Mucosa of descending colon (tissue), 3 donors: ENCODE data around the gene MAP7. TPM values are rescaled to one million over a fixed set of nuclear protein-coding genes. Genes with fewer than 3 reads are reported as not detected.
"Not testable (repeated sequence)": the region's sequence is repeated elsewhere in the genome, so short reads cannot be mapped to it uniquely, and the experiment has no call there.

ENCODE experiments used
- ATAC-seq: fragments of 200-7000 bp; cut with Tn5 transposase; one replicate; pipeline ENCODE4 v1.9.1; 2020; ENCODE audit warnings: mild to moderate bottlenecking, moderate library complexity
- DNase-seq, 3 donors: peaks; one replicate each; pipeline ENCODE4 v3.0.0-alpha.2; 2020
- H3K36me3 ChIP-seq: fragments of 200-600 bp; one replicate; pipeline ENCODE4 v1.8.0; 2021; ENCODE audit warnings: low read depth, mild to moderate bottlenecking
- H3K4me1 ChIP-seq: fragments of 200-600 bp; one replicate; pipeline ENCODE4 v1.8.0; 2021; ENCODE audit warnings: low read depth, mild to moderate bottlenecking
- H3K4me3 ChIP-seq: fragments of 200-600 bp; one replicate; pipeline ENCODE4 v1.8.0; 2021; ENCODE audit warnings: mild to moderate bottlenecking
- H3K9me3 ChIP-seq: fragments of 200-600 bp; one replicate; pipeline ENCODE4 v1.8.0; 2021; ENCODE audit warnings: mild to moderate bottlenecking
- CTCF ChIP-seq: fragments of 200-600 bp; IDR thresholded peaks from one replicate; pipeline ENCODE4 v1.8.0; 2022; ENCODE audit warnings: antibody characterized with exemption, mild to moderate bottlenecking
- intact Hi-C, 2 donors: fragments of 100-400 bp; cut with DNase I in 1 of 2; cut with micrococcal nuclease in 1 of 2; formaldehyde crosslinking; loops; one replicate each; pipeline versions ENCODE4 v1.11.0 to v1.11.1; 2022; cut with DNase I, micrococcal nuclease
- total RNA-seq, 3 donors: library from RNA; stranded (reverse); fragmentation: NEBNext Ultra II Directional in 2 of 3; extraction: Animal tissue kit (Norgen Biotek cat#: 25700) in 2 of 3; gene quantifications; one replicate each; pipeline versions ENCODE4 v1.2.1 to v1.2.4, GENCODE V29; 2021 to 2023
- donor health status: DM: no; HTN: no; CAD: no; lungs with moderate emphysema.
- donor health status: DM: no; HTN: no; CAD: no.
- donor health status: DM: no; HTN: yes; CAD: no.

Gene MAP7
- total RNA-seq, 3 donors from 2014 or later: 28.4 to 80.5 (median 68.6) TPM

- no peak for ATAC-seq
- intact Hi-C loops: no loop called here
Measured at GRCh38 chr6:136491754-136492153, 58.5 kb downstream of the MAP7 start.

GRCh38 chr6:136491251-136491650, 59.0 kb downstream of the MAP7 start:
- Histone ChIP-seq H3K4me3 (no peak overlapping the region), H3K4me1 (no peaks in the 10 kb centered on the region), H3K36me3 (no peaks in the 10 kb centered on the region), H3K9me3 (no peaks in the 10 kb centered on the region)
- ATAC-seq (no peak), DNase-seq (no peak)
- no peak for TF ChIP-seq CTCF
- intact Hi-C loops: no loop called here

More at GRCh38 chr6:136491754-136492153, 58.5 kb downstream of the MAP7 start:
- no peak overlapping the region for H3K4me3 ChIP-seq
- DNase-seq: no peak
- H3K36me3 ChIP-seq: no peaks in the 10 kb centered on the region
- no peak for TF ChIP-seq CTCF
- no peaks in the 10 kb centered on the region for H3K4me1 ChIP-seq
- no peaks in the 10 kb centered on the region for H3K9me3 ChIP-seq

GRCh38 chr6:136489689-136490033, 60.6 kb downstream of the MAP7 start:
- ATAC-seq, DNase-seq, H3K36me3 ChIP-seq, intact Hi-C loops, H3K4me1 ChIP-seq, H3K9me3 ChIP-seq, H3K4me3 ChIP-seq: not testable (repeated sequence)

- intact Hi-C loops: no loop called here
- Histone ChIP-seq H3K36me3 (no peaks in the 10 kb centered on the region), H3K4me1 (no peaks in the 10 kb centered on the region), H3K9me3 (no peaks in the 10 kb centered on the region), H3K4me3 (no peak overlapping the region)
- ATAC-seq: no peak
- TF ChIP-seq CTCF: no peak
- no peak for DNase-seq
Measured at GRCh38 chr6:136487759-136488425, 62.3 kb downstream of the MAP7 start.

- H3K9me3 ChIP-seq: no peaks in the 10 kb centered on the region
- intact Hi-C loops: no loop called here
- H3K4me1 ChIP-seq: no peaks in the 10 kb centered on the region
- ATAC-seq (no peak), DNase-seq (no peak)
- TF ChIP-seq CTCF: no peak
- H3K4me3 ChIP-seq: no peak overlapping the region
- no peaks in the 10 kb centered on the region for H3K36me3 ChIP-seq
Measured at GRCh38 chr6:136486357-136486756, 63.9 kb downstream of the MAP7 start.

- no peak for DNase-seq
- Histone ChIP-seq H3K36me3 (no peaks in the 10 kb centered on the region), H3K9me3 (no peaks in the 10 kb centered on the region), H3K4me3 (no peak overlapping the region), H3K4me1 (no peaks in the 10 kb centered on the region)
- intact Hi-C loops: no loop called here
- no peak for ATAC-seq
- TF ChIP-seq CTCF: no peak
Measured at GRCh38 chr6:136483906-136484305, 66.3 kb downstream of the MAP7 start.

- H3K4me1 ChIP-seq, H3K36me3 ChIP-seq, ATAC-seq, H3K4me3 ChIP-seq, intact Hi-C loops, H3K9me3 ChIP-seq, DNase-seq: not testable (repeated sequence)
Measured at GRCh38 chr6:136483005-136483404, 67.2 kb downstream of the MAP7 start.
